ENCODE data around the gene RIT1.
A peak's percentile ranks its signal among the peaks of the same experiment; 100 is the strongest.
"Not testable (repeated sequence)": the region's sequence is repeated elsewhere in the genome, so short reads cannot be mapped to it uniquely, and the experiment has no call there.

RIT1 gene

DNA sequence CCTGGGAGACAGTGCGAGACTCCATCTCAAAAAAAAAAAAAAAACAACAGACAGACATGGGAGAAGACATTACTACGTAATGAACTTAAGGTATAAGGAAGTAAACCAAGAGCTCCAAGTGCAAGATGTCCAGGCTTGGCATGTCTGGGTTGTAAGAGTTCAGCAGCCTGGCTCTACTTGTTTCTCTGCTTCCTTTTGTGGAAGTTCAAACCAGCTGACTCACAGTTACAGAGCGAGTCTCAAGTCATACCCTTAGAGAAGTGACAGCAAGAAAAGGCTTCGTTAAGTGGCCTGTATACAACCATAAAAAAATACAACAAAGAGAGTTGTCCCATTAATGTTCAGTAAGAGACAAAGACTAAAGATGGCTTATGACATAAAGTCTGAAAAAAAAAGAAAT is 1.3 kb downstream of the RIT1 start:
- Histone ChIP-seq H3K4me3 (ENCODE audit: low read depth in 1 of 2, low read length in 2 of 2) (peak overlapping the region; percentile 77 to 96), H3K27ac (ENCODE audit: low read length) (peak overlapping the region; percentile 96), H3K4me1 (ENCODE audit: control insufficient read depth in 1 of 2, insufficient read depth in 2 of 2, low read length in 2 of 2) (peaks cover 8 to 10% of the 10 kb centered on the region in 2 donors), H3K36me3 (ENCODE audit: control insufficient read depth in 1 of 2, insufficient read depth in 2 of 2, low read length in 2 of 2) (peaks cover 27 to 35% of the 10 kb centered on the region in 2 donors), H3K27me3 (ENCODE audit: low read depth, low read length) (no peaks in the 10 kb centered on the region), H3K9me3 (ENCODE audit: control insufficient read depth in 1 of 2, low read length in 2 of 2) (no peaks in the 10 kb centered on the region)

DNA sequence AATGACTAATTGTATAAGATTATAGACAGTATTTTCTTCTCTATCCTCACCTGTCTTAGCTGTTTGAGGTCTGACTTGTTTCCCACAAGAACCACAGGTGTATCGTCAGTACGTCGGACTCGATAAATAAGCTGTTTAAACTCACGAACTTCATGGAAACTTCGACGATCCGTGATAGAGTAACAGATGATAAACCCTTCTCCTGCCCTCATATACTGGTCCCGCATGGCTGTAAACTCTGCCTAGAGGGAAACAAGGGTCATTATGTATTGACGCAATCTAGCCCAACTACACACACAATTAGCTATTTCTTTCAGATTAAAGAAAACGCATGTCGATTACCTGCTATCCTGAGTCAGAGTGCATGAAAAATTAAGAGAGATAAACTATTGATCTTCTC is 6.9 kb downstream of the RIT1 start:
- H3K36me3 ChIP-seq (ENCODE audit: control insufficient read depth in 1 of 2, insufficient read depth in 2 of 2, low read length in 2 of 2) = peaks cover 37 to 56% of the 10 kb centered on the region in 2 donors
- no peaks in the 10 kb centered on the region for H3K27me3 ChIP-seq (ENCODE audit: low read depth, low read length)
- H3K4me3 ChIP-seq (ENCODE audit: low read depth in 1 of 2, low read length in 2 of 2) = no peak overlapping the region
- no peak overlapping the region for H3K27ac ChIP-seq (ENCODE audit: low read length)
- no peaks in the 10 kb centered on the region for H3K4me1 ChIP-seq (ENCODE audit: control insufficient read depth in 1 of 2, insufficient read depth in 2 of 2, low read length in 2 of 2)
- H3K9me3 ChIP-seq (ENCODE audit: control insufficient read depth in 1 of 2, low read length in 2 of 2) = no peaks in the 10 kb centered on the region

DNA sequence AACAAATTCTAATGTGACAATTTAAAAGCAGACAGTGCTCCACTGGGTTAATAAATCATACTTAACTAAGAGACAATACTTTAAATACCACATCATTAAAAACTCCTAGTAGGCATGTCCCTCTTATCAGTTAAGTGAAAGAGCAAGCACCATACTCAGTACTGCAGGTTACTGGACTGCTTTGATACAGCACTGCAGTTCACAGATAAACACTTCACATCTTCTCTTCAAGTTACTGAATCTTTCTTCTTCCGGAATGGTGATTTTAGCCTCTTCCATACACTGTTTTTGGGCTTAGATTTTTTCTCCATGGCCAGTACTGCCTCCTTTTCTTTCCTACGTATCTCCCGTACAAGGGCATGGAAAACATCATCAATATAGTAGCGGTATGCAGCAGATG is 11.0 kb downstream of the RIT1 start:
- Histone ChIP-seq H3K27ac (ENCODE audit: low read length) (no peak overlapping the region), H3K4me3 (ENCODE audit: low read depth in 1 of 2, low read length in 2 of 2) (no peak overlapping the region), H3K9me3 (ENCODE audit: control insufficient read depth in 1 of 2, low read length in 2 of 2) (no peaks in the 10 kb centered on the region), H3K36me3 (ENCODE audit: control insufficient read depth in 1 of 2, insufficient read depth in 2 of 2, low read length in 2 of 2) (peaks cover 42 to 70% of the 10 kb centered on the region in 2 donors), H3K4me1 (ENCODE audit: control insufficient read depth in 1 of 2, insufficient read depth in 2 of 2, low read length in 2 of 2) (no peaks in the 10 kb centered on the region), H3K27me3 (ENCODE audit: low read depth, low read length) (no peaks in the 10 kb centered on the region)

DNA sequence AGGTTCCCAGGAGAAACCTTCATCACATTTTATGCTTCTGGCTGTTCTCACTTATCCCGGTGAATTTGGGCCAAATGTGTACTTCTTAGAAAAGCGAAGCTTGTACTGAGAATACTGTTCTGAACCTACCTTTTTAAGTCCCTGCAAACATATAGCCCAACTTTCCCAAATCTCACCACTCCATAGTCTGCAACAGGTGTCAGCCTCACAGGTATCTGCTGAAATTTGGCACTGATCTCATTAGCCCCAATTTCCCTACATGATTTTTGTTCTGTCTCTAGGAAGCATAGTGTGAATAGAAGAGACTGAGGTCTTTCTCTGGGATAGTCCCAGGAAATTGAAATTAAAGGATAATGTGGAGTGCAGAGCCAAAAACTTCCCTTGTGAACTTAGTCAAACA is 11.5 kb downstream of the RIT1 start:
- Histone ChIP-seq H3K27ac (ENCODE audit: low read length) (no peak overlapping the region), H3K4me1 (ENCODE audit: control insufficient read depth in 1 of 2, insufficient read depth in 2 of 2, low read length in 2 of 2) (no peaks in the 10 kb centered on the region), H3K9me3 (ENCODE audit: control insufficient read depth in 1 of 2, low read length in 2 of 2) (no peaks in the 10 kb centered on the region), H3K4me3 (ENCODE audit: low read depth in 1 of 2, low read length in 2 of 2) (no peak overlapping the region), H3K36me3 (ENCODE audit: control insufficient read depth in 1 of 2, insufficient read depth in 2 of 2, low read length in 2 of 2) (peaks cover 39 to 66% of the 10 kb centered on the region in 2 donors), H3K27me3 (ENCODE audit: low read depth, low read length) (no peaks in the 10 kb centered on the region)

DNA sequence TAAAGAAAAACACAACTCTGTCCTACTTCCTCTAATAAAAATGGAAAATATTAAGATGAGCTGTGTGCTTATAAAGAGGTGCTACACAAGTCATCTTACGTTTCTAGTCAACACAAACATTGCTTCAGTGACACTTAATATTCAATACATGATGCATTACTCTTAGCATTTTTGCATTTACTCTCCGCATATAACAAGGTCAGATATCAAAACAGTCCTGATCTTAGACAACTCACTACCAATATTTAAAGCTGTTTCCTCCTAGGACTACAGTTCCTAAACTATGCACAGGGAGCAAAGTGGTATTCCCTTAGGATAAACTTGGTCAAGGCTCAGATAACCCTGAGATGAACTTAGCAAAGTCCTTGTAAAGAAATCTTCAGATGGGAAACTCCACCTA is 12.3 kb downstream of the RIT1 start:
- H3K9me3 ChIP-seq (ENCODE audit: control insufficient read depth in 1 of 2, low read length in 2 of 2) = no peaks in the 10 kb centered on the region
- no peak overlapping the region for H3K27ac ChIP-seq (ENCODE audit: low read length)
- H3K4me1 ChIP-seq (ENCODE audit: control insufficient read depth in 1 of 2, insufficient read depth in 2 of 2, low read length in 2 of 2) = no peaks in the 10 kb centered on the region
- H3K27me3 ChIP-seq (ENCODE audit: low read depth, low read length) = no peaks in the 10 kb centered on the region
- H3K4me3 ChIP-seq (ENCODE audit: low read depth in 1 of 2, low read length in 2 of 2) = no peak overlapping the region
- peaks cover 31 to 58% of the 10 kb centered on the region in 2 donors for H3K36me3 ChIP-seq (ENCODE audit: control insufficient read depth in 1 of 2, insufficient read depth in 2 of 2, low read length in 2 of 2)

DNA sequence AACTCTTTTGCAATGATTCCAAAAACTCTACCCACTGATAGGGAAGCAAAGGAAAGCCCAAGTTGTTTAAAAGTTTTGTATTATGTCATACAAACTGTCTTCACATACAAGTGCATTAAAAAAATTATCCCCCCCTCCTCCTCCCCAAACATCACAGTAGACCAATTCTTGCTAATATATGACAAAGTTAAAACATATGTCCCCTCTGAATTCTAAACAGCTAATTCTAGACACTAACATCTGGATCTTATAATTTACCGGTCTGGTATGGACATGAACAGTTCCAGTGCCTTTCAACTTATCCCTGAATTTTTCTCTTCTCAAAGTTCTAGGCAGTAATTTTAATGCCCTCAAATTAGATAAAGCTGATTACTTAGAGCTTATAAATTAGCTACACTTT is 13.4 kb downstream of the RIT1 start:
- no peaks in the 10 kb centered on the region for H3K9me3 ChIP-seq (ENCODE audit: control insufficient read depth in 1 of 2, low read length in 2 of 2)
- H3K4me3 ChIP-seq (ENCODE audit: low read depth in 1 of 2, low read length in 2 of 2) = no peak overlapping the region
- H3K36me3 ChIP-seq (ENCODE audit: control insufficient read depth in 1 of 2, insufficient read depth in 2 of 2, low read length in 2 of 2) = peaks cover 27 to 58% of the 10 kb centered on the region in 2 donors
- no peaks in the 10 kb centered on the region for H3K4me1 ChIP-seq (ENCODE audit: control insufficient read depth in 1 of 2, insufficient read depth in 2 of 2, low read length in 2 of 2)
- no peak overlapping the region for H3K27ac ChIP-seq (ENCODE audit: low read length)
- no peaks in the 10 kb centered on the region for H3K27me3 ChIP-seq (ENCODE audit: low read depth, low read length)

DNA sequence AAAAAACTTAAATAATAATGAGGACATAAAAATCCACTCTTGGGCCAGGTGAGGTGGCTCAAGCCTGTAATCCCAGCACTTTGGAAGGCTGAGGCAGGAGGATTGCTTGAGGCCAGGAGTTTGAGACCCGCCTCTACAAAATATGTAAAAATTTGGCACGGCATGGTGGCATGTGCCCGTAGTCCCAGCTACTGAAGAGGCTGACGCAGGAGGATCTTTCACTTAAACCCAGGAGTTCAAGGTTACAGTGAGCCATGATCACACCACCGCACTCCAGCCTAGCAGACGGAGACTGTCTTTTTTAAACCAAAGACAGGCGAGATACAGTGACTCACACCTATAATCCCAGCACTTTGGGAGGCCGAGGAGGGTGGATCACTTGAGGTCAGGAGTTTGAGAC is 14.7 kb downstream of the RIT1 start:
- H3K9me3 ChIP-seq (ENCODE audit: control insufficient read depth in 1 of 2, low read length in 2 of 2); H3K4me1 ChIP-seq (ENCODE audit: control insufficient read depth in 1 of 2, insufficient read depth in 2 of 2, low read length in 2 of 2); H3K4me3 ChIP-seq (ENCODE audit: low read depth in 1 of 2, low read length in 2 of 2); H3K27me3 ChIP-seq (ENCODE audit: low read depth, low read length); H3K27ac ChIP-seq (ENCODE audit: low read length): not testable (repeated sequence)
- peaks cover 27 to 50% of the 10 kb centered on the region in 2 donors for H3K36me3 ChIP-seq (ENCODE audit: control insufficient read depth in 1 of 2, insufficient read depth in 2 of 2, low read length in 2 of 2)

DNA sequence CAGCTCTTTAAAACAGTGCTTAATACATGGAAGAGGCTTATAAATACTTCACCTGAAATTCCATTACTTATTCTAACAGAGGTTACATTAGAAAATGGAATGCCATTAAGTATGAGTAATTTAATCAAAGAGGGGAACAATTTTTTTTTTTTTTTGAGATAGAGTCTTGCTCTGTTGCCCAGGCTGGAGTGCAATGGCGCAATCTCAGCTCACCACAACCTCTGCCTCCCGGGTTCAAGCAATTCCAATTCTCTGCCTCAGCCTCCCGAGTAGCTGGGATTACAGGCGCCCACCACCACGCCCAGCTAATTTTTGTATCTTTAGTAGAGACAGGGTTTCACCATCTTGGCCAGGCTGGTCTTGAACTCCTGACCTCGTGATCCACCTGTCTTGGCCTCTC is 15.5 kb downstream of the RIT1 start:
- not testable (repeated sequence) for H3K4me1 ChIP-seq (ENCODE audit: control insufficient read depth in 1 of 2, insufficient read depth in 2 of 2, low read length in 2 of 2); H3K4me3 ChIP-seq (ENCODE audit: low read depth in 1 of 2, low read length in 2 of 2); H3K27ac ChIP-seq (ENCODE audit: low read length); H3K27me3 ChIP-seq (ENCODE audit: low read depth, low read length); H3K9me3 ChIP-seq (ENCODE audit: control insufficient read depth in 1 of 2, low read length in 2 of 2)
- H3K36me3 ChIP-seq (ENCODE audit: control insufficient read depth in 1 of 2, insufficient read depth in 2 of 2, low read length in 2 of 2) = peaks cover 25 to 42% of the 10 kb centered on the region in 2 donors

DNA sequence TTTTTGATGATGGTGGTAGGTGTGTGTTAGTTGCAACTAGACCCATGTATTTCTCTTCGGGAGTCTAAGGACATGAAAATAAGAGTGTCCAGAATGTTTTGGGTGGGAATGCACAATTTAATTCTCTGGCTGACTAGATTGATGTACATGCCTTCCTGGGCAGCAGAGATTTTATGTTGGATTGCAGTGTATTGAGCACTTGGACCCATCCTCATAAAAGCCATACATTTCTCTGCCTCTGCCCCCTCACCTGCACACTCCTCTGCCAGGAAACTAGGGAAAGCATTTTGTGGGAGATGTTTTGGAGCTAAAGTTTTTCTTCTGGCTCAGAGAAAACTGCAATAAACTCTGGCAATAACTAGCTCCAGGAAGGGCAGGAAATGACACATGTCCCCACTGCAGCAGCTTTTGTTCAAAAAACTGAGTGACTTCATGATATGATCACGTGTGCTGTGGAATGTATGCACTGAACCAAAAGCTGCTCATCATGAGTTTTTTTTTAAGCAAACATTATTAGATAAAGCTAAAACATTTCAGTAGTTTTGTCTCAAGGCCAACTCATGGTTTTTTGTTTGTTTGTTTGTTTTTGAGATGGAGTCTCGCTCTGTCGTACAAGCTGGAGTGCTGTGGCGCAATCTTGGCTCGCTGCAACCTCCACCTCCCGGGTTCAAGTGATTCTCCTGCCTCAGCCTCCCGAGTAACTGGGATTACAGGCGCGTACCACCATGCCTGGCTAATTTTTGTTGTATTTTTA is 17.6 kb downstream of the RIT1 start:
- Histone ChIP-seq H3K9me3 (ENCODE audit: control insufficient read depth in 1 of 2, low read length in 2 of 2) (no peaks in the 10 kb centered on the region), H3K4me3 (ENCODE audit: low read depth in 1 of 2, low read length in 2 of 2) (no peak overlapping the region), H3K27ac (ENCODE audit: low read length) (peak overlapping the region; percentile 62), H3K27me3 (ENCODE audit: low read depth, low read length) (no peaks in the 10 kb centered on the region), H3K4me1 (ENCODE audit: control insufficient read depth in 1 of 2, insufficient read depth in 2 of 2, low read length in 2 of 2) (no peaks in the 10 kb centered on the region), H3K36me3 (ENCODE audit: control insufficient read depth in 1 of 2, insufficient read depth in 2 of 2, low read length in 2 of 2) (peaks cover 5 to 28% of the 10 kb centered on the region in 2 donors)

DNA sequence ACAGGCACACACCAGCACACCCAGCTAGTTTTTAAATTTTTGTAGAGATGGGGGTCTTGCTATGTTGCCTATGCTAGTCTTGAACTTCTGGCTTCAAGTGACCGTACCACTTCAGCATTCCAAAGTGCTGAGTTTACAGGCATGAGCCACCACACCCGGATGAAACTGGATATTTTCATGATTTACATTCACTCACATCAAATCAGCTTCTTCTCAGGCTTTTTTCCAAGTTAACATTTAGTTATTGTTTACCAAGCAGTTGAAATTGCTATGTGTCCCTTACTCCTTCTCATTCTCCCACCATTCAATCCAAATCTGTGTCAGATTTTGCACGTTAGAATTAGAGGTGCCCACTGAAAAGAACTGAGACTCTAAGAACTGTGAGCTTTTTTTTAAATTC is 18.4 kb downstream of the RIT1 start:
- Histone ChIP-seq H3K27me3 (ENCODE audit: low read depth, low read length) (no peaks in the 10 kb centered on the region), H3K9me3 (ENCODE audit: control insufficient read depth in 1 of 2, low read length in 2 of 2) (no peaks in the 10 kb centered on the region), H3K36me3 (ENCODE audit: control insufficient read depth in 1 of 2, insufficient read depth in 2 of 2, low read length in 2 of 2) (peaks cover 4 to 28% of the 10 kb centered on the region in 2 donors), H3K4me1 (ENCODE audit: control insufficient read depth in 1 of 2, insufficient read depth in 2 of 2, low read length in 2 of 2) (no peaks in the 10 kb centered on the region), H3K27ac (ENCODE audit: low read length) (peak overlapping the region; percentile 62), H3K4me3 (ENCODE audit: low read depth in 1 of 2, low read length in 2 of 2) (no peak overlapping the region)

DNA sequence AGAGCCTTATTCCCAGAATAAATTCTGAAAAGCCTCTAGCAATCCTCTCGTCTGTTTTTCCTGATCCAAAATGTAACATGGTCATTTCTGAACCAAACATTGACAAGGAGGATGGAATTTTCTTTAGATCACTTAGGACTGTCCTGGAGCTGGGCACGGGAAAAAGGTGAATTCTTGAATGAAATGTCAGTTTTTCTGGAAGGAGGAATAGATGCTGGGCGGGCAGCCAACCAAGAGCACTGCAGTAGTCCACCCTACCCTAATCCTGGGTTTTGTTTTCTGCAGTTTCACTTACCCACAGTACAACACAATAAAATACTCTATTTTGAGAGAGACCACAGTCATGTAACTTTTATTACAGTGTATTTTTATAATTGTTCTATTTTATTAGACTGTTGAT is 20.9 kb downstream of the RIT1 start:
- Histone ChIP-seq H3K4me1 (ENCODE audit: control insufficient read depth in 1 of 2, insufficient read depth in 2 of 2, low read length in 2 of 2) (no peaks in the 10 kb centered on the region), H3K27ac (ENCODE audit: low read length) (no peak overlapping the region), H3K27me3 (ENCODE audit: low read depth, low read length) (no peaks in the 10 kb centered on the region), H3K4me3 (ENCODE audit: low read depth in 1 of 2, low read length in 2 of 2) (no peak overlapping the region), H3K9me3 (ENCODE audit: control insufficient read depth in 1 of 2, low read length in 2 of 2) (no peaks in the 10 kb centered on the region), H3K36me3 (ENCODE audit: control insufficient read depth in 1 of 2, insufficient read depth in 2 of 2, low read length in 2 of 2) (peaks cover 0 to 17% of the 10 kb centered on the region in 2 donors)

DNA sequence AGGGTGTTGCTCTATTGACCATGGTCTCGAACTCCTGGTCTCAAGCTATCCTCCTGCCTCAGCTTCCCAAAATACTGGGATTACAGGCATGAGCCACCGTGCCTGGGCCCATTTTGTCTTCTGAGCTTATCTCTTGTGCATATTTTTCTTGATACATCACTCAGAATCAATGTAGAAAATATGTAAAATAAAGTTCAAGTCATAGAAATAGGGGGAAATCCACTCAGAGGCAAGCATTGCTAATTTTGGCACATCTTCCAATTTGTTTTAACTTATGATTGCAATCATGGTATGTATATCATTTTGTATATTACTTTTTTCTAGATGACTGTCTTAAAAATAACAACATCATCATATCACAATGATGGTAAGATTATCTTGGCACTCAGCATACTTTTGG is 21.6 kb downstream of the RIT1 start:
- H3K4me1 ChIP-seq (ENCODE audit: control insufficient read depth in 1 of 2, insufficient read depth in 2 of 2, low read length in 2 of 2) = no peaks in the 10 kb centered on the region
- H3K9me3 ChIP-seq (ENCODE audit: control insufficient read depth in 1 of 2, low read length in 2 of 2) = no peaks in the 10 kb centered on the region
- no peak overlapping the region for H3K4me3 ChIP-seq (ENCODE audit: low read depth in 1 of 2, low read length in 2 of 2)
- H3K36me3 ChIP-seq (ENCODE audit: control insufficient read depth in 1 of 2, insufficient read depth in 2 of 2, low read length in 2 of 2) = peaks cover 0 to 17% of the 10 kb centered on the region in 2 donors
- H3K27ac ChIP-seq (ENCODE audit: low read length) = no peak overlapping the region
- H3K27me3 ChIP-seq (ENCODE audit: low read depth, low read length) = no peaks in the 10 kb centered on the region
